ENCODE measurements around the gene FNBP1. TPM values are rescaled to one million over a fixed set of nuclear protein-coding genes. Genes with fewer than 3 reads are reported as not detected.
A peak's percentile ranks its signal among the peaks of the same experiment; 100 is the strongest.

Gene FNBP1
- total RNA-seq, 1 donor from 2014 or later = 25.6 TPM

GRCh38 chr9:129857207-129857606 is 185.8 kb downstream of the FNBP1 start:
- no peak overlapping the region for H3K4me3 ChIP-seq (ENCODE audit: low read depth, low read length)
- no peak for TF ChIP-seq CTCF (conservative IDR thresholded peaks at IDR 0.05; ENCODE audit: low read depth, low read length)
- no peak for DNase-seq (ENCODE audit: low read depth)

- no peak for TF ChIP-seq CTCF (conservative IDR thresholded peaks at IDR 0.05; ENCODE audit: low read depth, low read length)
- H3K4me3 ChIP-seq (ENCODE audit: low read depth, low read length) = no peak overlapping the region
- DNase-seq (ENCODE audit: low read depth) = no peak
Measured at GRCh38 chr9:129854588-129855110, 188.3 kb downstream of the FNBP1 start.

- no peak for DNase-seq (ENCODE audit: low read depth)
- no peak overlapping the region for H3K4me3 ChIP-seq (ENCODE audit: low read depth, low read length)
- TF ChIP-seq CTCF (conservative IDR thresholded peaks at IDR 0.05; ENCODE audit: low read depth, low read length) = no peak
Measured at GRCh38 chr9:129853614-129854013, 189.4 kb downstream of the FNBP1 start.

GRCh38 chr9:129852579-129852978 is 190.4 kb downstream of the FNBP1 start:
- no peak for DNase-seq (ENCODE audit: low read depth)
- no peak overlapping the region for H3K4me3 ChIP-seq (ENCODE audit: low read depth, low read length)
- no peak for TF ChIP-seq CTCF (conservative IDR thresholded peaks at IDR 0.05; ENCODE audit: low read depth, low read length)

- no peak overlapping the region for H3K4me3 ChIP-seq (ENCODE audit: low read depth, low read length)
- no peak for TF ChIP-seq CTCF (conservative IDR thresholded peaks at IDR 0.05; ENCODE audit: low read depth, low read length)
- no peak for DNase-seq (ENCODE audit: low read depth)
Measured at GRCh38 chr9:129851821-129852220, 191.2 kb downstream of the FNBP1 start.

- TF ChIP-seq CTCF (conservative IDR thresholded peaks at IDR 0.05; ENCODE audit: low read depth, low read length) = no peak
- H3K4me3 ChIP-seq (ENCODE audit: low read depth, low read length) = no peak overlapping the region
- DNase-seq (ENCODE audit: low read depth) = peak; percentile 25
Measured at GRCh38 chr9:129850821-129851550, 192.0 kb downstream of the FNBP1 start.

GRCh38 chr9:129849901-129850300 is 193.1 kb downstream of the FNBP1 start:
- TF ChIP-seq CTCF (conservative IDR thresholded peaks at IDR 0.05; ENCODE audit: low read depth, low read length) = no peak
- no peak for DNase-seq (ENCODE audit: low read depth)
- H3K4me3 ChIP-seq (ENCODE audit: low read depth, low read length) = no peak overlapping the region

Measured in epithelial cell of proximal tubule (primary cell).